ENCODE data around the gene COL7A1.

The COL7A1 gene

GRCh38 chr3:48619541-48620524 lies 24.7 kb upstream of the COL7A1 start:
- no peak for DNase-seq (ENCODE audit: low read depth, low spot score)

DNA sequence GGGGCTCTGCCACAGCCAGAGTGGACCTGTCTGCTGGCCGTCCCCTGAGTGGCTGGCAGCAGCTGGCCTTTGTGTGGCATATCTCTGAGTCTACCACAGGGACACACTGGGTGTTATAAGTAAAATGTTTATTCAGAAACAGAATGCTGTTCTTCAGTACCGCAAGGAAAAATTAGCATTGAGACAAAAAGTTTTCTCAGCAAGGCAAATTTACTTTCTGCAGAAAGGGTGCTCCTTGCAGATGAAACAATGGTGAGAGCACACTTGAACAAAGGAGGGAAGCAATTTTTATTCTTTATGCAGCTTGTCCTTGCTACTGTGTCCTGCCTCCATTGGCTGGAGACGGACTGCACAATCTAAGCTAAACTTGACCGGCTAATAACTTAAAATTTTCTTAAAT lies 22.4 kb upstream of the COL7A1 start:
- DNase-seq (ENCODE audit: low read depth, low spot score), result no peak

GRCh38 chr3:48614044-48614443 lies 18.9 kb upstream of the COL7A1 start:
- DNase-seq (ENCODE audit: low read depth, low spot score), result no peak

DNA sequence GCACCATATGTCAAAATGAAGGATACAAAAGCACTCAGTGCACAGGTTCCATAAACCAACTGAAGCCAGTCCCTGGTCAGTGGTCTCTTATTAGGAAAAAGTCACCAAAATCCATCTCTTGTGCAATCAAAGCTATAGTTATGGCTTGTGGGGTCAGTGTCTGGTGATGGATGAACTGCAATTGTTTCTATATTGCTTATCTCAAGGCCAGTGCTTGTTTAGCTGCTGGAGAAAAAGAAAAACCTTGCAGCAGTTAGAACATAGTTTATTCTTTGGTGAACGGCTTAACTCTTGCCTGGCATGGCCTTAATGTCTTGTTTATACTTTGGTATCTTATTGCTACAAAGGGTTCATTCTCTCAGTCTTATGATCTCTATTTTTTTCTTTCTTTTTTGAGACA lies 17.2 kb upstream of the COL7A1 start:
- no peak for DNase-seq (ENCODE audit: low read depth, low spot score)

DNA sequence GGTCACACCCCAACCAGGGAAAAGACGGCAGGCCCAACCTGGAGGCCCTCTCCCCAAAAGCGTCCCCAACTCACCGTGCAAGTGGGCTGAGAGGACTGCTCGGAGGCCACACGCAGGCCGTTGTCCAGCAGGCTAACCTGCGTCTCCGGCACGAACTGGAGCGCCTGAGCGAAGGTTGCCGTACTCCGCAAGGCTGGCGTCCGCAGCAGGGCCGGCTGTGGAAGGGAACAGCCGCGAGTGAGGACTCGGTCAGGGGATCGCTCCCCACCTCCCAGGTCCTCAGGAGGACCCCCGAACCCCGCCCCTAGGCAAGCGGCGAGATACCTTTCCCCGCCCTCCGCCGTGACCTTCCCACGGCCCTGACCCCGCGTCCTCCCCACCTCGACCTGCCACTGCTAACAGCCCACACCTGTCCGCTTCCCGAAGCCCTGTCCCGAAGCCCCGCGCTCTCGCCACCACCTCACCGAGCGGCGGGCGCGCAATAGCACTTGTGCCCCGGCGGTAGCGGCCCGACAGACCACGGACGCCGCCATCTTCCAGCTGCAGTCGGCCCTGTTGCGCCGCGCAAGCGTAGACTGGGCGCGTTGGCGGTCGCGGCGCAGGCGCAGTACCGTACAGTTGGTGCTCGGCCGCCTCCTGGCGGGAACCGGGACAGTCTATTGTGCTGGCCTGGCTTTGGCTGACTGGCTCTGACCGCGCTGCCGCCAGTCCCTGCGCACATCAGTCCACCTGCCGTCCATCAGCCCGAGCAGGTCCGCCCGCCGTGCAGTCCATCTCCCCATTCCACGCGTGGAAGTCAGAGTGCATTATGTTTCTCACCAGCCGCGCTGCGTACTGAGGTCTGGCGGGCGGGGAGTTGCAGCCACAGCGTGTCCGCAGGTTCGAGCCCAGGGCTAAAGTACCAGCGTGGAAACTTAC lies 14.2 kb upstream of the COL7A1 start, which contains the start of gene UQCRC1:
UQCRC1 (minus strand) TSS at position 559 of the 918 bp plus-strand sequence; CDS start at position 533, 26 bp downstream.
- DNase-seq (ENCODE audit: low read depth, low spot score), result peak; percentile 90

GRCh38 chr3:48607519-48607918 lies 12.4 kb upstream of the COL7A1 start:
- no peak for DNase-seq (ENCODE audit: low read depth, low spot score)

DNA sequence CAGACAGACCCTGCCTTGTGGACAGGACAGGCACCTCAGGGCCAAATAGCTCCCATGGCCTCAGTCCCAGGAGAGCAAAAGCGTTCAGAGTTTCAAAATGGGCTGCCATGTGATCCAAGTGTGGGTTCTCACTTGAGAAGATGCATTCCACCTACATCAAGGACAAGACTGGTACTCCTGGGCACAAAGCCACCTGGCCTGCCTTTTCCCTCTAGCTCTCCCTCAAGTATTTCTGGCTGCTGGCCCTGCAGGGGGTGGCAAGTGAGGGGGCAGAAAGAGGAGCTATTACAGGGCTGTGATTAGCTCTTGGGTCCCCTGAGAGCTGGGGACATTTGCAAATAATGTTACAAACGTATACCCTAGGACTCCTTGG lies 6.5 kb upstream of the COL7A1 start:
- no peak for DNase-seq (ENCODE audit: low read depth, low spot score)

DNA sequence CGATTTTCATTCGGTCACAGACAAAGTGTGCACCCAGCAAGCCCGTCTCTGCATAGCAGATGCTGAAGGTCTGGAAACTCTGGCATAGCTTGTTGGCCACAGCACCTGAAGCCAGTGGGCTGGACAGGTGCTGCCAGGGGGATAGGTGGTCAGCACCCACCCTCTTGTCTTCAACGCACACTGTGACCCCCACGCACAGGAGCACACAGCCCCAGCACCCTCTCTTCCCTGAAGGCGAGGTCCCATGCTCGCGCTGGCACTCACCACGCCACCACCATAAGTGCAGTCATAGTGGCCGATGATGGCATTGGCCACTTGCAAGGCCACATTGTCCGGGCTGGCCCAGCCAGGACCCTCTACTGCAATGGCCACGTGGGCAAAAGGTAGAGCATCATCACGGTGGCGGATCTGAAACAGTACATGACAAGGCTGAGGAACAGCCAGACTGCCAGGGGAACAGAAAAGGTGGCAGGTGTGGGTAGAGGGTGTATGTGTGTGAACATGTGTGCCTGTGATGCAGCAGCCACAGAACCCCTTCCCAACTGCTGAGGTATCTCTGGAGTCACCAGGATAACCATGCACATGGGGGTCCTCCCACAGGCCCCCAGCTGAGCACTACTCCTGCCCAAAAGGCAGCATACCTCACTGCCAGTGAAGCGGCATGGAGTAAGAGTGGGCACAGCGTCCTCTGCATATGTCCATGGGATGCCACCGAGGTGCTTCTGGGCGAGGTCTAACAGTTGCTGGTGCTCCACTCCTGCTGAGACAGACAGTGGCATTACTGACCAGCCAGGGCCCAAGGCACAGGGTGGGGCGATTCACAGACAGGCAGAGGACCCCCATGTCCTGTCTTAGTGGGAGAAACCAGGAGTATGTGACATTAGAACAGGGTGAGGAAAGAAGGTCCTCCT lies 5.8 kb upstream of the COL7A1 start:
- no peak for DNase-seq (ENCODE audit: low read depth, low spot score)

GRCh38 chr3:48599509-48600285 lies 4.6 kb upstream of the COL7A1 start:
- DNase-seq (ENCODE audit: low read depth, low spot score), result no peak

DNA sequence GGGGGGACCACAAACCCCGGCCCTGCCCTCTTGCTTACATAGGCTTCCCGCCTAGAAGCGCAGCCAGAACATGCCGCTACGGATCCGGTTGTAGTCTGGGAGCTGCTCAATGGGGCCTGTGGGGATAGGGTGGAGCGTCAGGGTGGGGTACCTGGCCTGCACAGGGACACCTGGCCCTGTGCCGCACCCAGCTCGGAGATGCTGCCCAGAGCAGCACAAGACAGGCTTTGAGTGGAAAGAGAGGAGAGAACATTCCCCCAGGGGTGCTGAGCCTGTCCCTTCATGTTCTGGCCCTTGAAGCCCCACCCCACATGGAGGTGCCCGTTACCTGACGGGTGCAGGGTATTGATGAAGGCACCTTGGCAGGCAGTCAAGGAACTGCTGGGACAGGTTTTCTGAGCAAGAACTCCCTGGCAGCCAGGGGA lies 4.0 kb upstream of the COL7A1 start:
- DNase-seq (ENCODE audit: low read depth, low spot score), result no peak

DNA sequence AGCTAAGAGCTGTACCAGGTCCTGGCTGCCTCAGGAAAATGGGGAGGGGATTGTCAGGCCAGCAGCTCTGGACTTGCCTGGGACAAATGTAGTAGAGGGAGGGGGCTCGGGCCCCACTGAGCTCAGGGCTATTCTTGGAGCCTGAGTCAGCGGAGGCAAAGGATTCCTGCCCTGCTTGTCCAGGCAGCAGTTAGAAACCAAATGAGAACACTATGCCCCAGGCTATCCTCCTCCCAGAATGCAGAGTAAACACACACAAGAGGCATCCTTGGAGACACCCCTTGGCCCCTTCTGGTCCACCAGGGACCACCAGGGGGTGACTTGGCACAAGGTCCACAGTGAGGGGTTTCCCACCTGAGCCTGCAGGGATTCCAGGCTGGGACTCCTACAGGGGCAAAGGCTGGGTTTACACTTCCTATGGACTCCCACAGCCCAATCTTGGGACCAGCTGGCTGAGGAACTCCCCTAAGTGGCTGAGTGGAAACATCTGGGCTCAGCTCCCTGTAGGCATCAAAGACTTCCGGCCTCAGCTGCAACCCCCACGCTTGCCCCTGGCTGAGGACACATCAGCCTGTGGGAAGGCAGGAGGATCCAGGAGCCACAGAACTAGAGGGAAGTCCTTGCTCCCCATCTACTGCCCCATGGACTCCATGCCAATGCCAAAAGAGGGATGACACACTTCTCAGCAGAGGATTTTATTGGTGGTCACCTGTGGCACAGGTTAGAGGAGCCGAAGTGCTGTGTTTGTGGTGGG lies 3.4 kb upstream of the COL7A1 start:
- DNase-seq (ENCODE audit: low read depth, low spot score), result peak; percentile 98

DNA sequence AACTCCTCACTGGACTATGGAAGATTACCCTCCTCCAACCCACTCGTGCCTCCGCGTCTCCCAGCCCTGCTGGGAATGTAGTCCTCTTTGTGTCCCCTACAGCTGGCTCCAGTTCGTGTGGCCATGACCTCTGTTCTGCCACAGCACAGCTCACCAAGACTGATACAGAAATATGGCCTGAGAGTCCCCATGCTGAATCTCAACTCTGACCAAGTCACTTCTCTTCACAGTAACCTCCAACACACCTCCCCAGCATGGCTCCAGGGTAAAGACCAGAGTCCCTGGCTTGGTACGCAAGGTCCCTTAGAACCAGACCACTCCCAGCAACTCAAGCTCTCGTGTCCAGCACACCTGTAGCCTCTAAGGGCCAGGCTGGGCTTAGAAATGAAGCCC lies 2.3 kb upstream of the COL7A1 start:
- no peak for DNase-seq (ENCODE audit: low read depth, low spot score)

DNA sequence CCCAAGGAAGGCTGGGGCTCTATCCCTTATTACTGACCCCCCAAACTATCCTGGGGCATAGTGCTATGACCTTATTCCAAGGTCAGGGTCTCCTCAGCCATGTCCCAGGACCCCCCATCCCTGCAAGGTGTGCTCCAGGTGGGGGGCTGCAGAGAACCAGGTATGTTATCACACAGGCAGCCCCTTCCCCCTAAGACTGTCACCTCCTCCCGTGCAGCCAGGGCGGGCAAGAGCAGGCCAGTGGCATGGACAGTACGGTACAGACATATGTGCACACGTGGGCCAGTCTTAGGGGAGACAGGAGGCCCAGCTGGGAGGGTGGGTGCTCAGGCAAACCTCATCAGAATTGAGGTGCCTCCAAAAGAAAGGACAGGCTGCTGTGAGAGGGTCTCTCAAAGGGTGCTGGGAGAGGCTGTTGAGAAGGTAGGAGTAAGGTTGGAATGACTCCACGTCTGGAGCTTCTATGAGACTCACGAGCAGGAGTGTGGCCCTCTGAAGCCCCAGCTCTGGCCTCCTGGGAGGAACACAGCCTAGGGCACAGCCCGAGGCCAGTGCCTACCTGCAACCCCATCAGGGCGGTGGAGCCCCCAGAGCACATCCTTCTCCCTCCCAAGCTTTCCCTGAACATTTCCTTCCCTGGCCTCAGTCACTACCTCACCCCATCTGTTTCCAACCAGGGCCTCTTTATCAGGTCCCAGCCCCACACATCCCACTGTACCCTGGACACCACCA lies 1.7 kb upstream of the COL7A1 start:
- no peak for DNase-seq (ENCODE audit: low read depth, low spot score)

DNA sequence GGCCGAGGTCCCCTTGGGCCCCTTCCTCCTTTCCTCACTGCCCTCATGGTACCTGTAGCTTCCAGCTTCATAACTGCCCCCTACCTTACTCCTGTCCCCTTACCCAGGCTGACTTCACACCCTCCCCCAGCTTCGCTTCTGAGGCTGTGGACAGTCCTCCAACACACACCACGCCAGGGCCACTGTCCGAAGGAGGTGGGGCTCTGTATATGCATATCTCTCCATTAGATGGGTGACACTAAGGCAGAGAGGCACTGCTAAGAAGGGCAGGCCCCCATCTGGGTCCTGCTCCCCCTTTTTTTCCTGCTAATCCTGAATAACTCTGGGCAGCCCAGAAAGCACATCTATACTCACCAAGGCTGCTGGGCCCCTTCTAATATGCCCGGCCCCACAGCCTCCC lies 1.0 kb upstream of the COL7A1 start:
- DNase-seq (ENCODE audit: low read depth, low spot score), result no peak

GRCh38 chr3:48595526-48596121 lies 495 bp upstream of the COL7A1 start:
- peak; percentile 84 for DNase-seq (ENCODE audit: low read depth, low spot score)

DNA sequence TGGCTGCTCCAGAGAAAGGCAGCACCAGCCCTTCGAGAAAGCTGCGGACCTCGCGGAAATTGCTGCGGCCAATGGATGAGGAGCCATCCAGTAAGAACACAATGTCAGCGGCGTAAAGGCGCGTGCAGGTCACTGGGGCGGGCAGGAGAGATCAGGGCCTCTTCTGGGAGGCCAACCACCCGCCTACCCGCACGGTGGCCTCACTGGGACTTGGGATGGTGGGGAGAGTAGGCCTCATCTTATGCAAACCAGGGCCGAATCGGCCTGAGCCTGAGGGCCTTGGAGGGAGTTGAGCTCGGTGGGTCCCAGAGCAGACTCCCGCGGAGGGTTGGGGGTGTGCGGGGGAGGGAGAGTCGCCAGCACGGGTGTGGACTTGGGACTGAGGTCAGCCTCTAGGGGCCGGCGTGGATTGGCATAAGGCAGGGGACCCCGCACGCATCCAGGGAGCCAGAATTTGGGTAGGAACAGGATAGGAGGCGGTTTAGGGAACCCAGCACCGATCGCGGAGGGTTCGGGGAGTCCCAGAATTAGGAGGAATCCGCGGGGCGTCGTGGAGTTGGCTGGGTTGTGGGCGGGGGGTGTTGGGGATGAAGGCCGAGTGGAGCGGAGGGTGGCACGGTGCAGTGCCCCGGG lies 596 bp downstream of the COL7A1 start:
- no peak for DNase-seq (ENCODE audit: low read depth, low spot score)

DNA sequence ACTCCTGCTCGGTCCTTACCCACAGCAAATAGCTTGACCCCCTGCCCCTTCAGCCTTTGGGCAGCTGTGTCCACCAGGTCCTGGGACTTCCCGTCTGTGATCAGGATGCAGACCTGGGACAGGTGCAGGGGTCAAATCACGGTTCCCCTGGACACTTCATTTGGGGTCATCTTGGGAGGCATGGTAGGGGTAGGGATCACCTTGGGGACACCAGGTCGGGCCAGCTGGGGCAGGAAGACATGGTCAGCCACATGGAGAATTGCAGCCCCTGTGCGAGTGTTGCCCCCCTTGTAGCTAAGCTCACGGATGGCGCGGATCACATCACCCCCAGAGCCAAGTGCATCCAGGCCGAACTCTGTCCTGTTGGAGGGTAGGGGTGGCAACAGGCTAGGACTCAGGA lies 1.8 kb downstream of the COL7A1 start:
- no peak for DNase-seq (ENCODE audit: low read depth, low spot score)

- no peak for DNase-seq (ENCODE audit: low read depth, low spot score)
Measured at GRCh38 chr3:48592519-48593087, 2.5 kb downstream of the COL7A1 start.
